Bone marrow (tissue), 2 donors: ENCODE results near the gene ENO3.

Experiments
- DNase-seq, 2 donors: peaks; one replicate each; lab custom pipeline; 2025; lab: John Stamatoyannopoulos, UW

ENO3 gene

DNA sequence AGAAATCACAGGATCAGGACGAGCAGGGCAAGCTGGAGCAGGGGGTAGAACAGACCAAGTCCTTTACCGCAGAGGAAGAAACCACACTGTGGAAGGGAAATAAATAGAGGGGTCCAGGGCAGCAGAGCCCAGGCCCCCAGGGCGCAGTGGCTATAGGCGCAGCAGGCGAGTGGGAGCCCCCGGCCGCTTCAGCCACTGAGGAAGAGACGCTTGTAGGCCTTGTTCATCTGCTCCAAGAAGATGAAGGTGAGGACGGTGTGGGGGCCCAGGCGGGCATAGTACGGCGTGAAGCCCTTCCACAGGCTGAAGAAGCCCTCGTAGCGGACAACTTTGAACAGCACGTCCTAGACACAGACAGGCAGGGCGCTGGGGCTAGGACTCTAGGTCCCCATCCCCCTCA, 13.4 kb upstream of the ENO3 start:
- DNase-seq = no peak

DNA sequence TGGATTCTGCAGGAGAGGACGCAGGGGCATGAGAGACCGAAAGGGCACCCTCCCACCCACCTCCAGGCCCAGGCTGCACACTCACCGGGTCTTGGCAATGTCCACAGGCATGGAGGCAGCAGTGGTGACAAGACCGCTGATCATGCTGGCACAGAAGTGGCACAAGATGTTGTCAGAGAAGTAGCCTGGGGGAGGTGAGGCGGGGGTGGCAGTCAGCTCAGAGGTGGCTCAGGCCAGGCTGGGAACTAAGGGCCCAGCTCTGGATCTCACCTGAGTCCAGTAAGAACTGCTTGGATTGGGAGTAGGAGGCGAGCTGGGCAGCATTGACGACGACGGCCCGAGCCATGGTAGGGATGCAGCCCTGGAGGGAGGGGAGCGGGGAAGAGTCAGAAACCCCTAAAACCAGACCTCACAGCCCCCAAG, 12.8 kb upstream of the ENO3 start:
- DNase-seq = no peak

DNA sequence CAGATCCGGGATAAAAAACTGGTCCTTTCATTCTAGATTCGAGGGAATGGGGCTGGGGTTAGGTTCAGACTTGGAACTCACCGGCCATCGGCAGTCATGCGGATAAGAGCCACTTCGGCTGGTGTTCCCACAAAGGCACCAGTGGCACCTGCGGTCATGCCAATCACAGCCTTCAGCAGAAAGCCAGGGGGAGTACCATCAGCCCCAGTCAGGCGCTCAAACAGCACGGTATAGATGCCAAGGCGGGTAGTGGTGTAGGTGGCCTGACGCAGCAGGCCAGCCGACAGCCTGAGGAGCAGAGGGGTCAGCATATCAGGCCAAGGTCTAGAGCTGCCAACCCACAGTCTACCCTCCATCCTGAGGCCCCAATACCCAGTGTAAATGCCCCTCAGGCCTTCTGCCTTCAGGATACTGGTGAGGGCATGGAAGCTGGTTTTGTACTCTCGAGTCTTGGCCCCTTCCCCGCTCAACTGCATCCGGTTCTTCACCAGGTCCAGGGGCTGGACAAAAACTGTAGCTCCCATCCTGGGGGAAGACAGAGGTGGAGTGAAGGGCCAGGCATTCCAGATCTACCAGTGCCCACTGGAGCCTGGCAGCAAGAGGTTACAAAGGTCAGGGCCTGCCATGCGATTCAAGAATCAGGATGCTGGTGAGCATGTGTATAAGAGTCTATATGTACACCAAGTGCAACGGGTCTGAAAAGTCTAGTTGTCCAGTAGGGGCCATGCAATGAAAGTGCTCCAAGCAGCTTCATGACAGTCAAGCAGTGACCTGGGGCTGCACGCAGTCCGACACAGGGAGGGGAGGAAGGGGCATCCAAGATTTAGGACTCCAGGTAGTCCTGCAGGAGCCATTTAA, 12.0 kb upstream of the ENO3 start:
- DNase-seq = no peak

DNA sequence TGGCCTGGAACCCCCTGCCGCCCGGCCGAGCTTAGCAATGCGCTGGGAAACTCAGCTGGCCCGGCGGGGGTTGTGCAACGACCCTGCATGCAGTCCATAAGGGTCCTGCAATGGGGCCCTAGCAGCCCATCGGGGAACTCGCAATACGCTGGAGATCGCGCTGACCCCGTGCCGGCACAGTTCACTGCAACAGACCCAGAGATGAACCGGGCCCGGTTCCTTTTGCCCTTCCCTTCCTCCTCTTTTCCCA, 11.4 kb upstream of the ENO3 start:
- DNase-seq = no peak

DNA sequence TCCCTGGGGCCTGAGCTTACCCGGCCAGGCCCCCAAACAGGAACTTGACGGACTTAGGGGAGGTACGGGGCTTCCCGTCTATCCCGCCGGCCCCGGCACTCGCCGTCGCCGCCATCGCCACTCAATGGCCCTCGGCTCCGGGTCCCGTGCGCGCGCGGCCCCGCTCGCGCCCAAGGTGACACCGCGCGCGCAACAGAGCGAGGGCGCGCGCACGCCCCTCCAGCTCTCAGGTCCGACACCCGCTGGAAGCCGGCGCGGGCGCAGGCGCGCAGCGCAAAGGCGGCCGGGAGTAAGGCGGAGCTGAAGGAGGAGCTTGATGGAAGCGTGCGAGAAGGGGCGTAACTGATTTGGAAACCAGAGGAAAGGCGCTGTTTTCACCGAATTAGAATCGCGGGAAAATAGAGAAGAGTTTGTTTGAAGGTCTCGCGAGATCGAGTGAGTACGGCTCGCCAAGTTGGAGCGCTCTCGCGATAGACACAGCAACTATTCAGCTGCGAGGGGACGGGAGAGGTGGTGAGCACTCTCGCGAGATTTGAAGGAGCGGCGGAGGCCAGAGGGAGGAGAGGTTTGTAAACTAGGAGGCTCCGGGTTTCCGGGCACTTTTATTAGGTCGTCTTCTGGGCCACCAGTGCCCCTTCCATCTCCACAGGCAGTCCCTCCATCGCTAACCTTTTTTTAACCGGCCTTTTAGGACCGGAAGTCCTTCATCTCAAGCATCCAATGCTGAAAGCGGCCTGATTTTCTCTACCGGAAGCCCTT, 10.9 kb upstream of the ENO3 start, which contains the start of the genes RNF167 and SLC25A11:
TSS of gene RNF167 (plus strand) at position 473 of the 759 bp plus-strand sequence. CDS start 642 bp downstream, outside the sequence.
TSS of gene SLC25A11 (minus strand) at position 251 of the 759 bp plus-strand sequence. CDS start at position 115, 136 bp downstream.
- peak; percentile 93 to 100 for DNase-seq

DNA sequence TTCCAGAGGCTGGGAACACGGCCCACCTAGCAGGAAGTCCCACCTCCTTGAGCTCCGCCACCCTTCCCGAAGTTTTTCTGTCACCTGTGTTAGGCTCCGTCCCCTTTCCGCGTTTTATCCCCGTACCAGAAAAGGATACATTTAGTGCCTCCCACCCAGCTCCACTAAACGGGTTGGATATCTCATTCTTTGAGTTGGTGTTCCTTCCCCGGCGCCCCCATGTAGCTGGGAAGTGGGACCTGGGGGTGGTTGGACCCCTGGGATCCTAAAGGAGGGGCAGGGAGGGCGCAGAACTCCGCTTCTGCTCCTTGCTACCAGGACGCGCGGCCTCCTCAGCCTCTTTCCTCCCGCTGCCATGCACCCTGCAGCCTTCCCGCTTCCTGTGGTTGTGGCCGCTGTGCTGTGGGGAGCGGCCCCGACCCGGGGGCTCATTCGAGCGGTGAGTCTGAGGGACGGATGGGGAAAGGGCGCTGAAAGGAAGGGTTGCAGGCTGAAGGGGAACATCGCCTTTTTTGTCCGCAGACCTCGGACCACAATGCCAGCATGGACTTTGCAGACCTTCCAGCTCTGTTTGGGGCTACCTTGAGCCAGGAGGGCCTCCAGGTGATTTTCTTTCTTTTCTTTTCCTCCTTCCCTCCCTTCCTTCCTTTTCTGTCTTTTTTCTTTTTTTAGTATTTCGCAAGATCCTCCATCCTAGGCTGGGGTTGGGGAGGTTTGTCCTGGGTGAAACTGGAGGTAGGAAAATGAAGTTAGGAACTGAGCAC, 10.2 kb upstream of the ENO3 start:
- DNase-seq = no peak

DNA sequence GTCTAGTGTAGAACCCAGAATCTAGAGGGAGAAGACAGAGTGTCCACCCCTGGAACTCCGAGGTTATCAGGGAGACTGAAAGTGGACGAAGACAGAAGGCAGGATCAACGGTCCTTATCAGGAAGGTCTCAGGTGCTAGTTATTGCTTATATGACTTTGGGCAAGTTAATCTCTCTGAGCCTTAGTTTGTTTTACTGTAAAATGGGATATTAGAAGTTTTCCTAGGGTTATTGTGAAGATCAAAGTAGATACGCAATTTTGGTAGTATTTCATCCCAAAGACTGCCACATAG, 9.7 kb upstream of the ENO3 start:
- DNase-seq = no peak

DNA sequence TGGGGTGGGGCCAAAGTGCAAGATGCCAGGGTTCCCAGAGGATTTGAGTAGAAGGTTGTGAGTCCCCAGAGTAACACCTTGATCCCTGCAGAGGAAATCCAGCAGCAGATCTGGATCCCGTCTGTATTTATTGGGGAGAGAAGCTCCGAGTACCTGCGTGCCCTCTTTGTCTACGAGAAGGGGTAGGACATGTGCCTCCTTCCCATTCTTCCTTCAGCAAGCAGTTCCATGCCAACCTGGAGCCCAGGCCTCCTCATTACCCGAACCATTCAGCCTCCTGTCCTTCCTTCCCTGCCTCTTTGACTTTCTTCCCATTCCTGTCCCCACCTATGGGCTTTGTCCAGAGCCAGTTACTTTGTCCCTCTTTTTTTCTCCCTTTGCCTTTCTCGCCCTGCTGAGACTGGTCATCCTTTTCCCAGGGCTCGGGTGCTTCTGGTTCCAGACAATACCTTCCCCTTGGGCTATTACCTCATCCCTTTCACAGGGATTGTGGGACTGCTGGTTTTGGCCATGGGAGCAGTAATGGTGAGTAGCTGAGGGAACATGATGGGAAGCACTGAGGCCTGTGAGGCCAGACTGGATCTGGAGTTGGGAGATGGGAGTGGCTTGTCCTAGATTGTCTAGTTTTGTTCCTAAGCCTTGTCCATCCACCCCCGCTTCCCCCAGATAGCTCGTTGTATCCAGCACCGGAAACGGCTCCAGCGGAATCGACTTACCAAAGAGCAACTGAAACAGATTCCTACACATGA, 8.0 kb upstream of the ENO3 start:
- DNase-seq = no peak

DNA sequence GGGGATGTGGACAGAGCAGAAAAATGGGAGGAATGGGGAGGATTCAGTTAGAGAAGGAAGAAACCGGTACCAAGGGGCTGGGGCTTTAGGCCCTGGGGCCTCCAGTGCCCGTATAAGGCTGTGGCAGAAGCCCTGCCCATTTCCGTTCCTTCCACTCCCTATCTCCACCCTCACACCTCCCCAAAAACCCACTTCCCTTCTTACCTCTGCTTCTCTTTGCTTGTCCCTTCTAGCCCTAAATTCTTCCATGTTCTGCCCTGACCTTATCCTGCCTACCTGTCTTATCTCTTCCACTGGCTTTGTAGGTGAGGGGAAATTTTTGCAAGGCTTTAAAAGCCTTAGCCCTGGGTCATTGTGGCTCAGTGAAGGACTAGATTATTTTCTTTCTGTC, 6.8 kb upstream of the ENO3 start:
- DNase-seq = peak in 1 of 2 donors; percentile 29

DNA sequence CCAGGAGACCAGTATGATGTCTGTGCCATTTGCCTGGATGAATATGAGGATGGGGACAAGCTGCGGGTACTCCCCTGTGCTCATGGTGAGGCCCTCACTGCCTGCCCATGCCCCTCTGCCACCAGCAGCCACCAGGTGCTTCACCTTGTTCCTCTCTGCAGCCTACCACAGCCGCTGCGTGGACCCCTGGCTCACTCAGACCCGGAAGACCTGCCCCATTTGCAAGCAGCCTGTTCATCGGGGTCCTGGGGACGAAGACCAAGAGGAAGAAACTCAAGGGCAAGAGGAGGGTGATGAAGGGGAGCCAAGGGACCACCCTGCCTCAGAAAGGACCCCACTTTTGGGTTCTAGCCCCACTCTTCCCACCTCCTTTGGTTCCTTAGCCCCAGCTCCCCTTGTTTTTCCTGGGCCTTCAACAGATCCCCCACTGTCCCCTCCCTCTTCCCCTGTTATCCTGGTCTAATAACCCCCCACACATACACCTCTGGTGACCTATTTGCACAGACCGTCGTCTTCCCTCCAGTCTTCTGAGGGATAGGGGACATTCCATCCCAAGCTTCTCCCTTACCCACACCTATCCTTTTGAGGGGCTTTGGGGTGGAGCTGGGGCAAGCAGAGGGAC, 6.3 kb upstream of the ENO3 start:
- DNase-seq = no peak

DNA sequence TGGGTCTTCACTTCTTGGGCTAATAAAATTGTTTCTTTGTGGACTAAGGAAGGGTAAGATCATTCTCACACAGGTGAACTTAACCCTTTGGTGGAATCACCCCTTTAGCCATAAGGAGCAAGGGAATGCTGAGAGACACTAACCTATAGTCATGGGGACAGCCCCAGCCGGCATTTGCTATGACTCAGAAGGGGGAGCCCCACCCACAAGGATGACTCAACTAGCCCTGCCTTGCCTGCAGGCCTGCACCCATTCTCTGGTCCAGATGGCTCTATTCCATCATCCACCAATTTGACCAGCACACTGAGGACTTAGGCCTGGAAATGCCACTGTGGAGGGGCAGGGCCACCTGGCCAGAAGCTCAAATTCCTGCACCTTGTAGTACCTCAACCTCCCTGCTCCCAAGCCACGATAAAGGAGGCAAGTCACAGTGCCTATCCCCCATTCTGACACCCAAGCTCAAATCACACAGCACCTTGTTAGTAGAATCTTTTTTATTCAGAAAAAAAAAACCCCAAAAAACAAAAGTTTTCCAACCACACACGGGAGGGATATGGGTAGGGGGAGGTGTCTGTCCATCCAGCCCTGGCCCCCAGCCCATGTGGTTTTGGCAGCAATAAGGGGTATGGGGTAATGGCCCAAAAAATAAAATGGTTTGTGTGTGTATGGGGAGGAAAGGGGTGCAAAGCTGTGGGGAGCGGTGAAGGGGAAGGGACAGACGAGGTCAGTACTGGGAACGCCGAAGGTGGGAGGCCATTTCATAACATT, 5.6 kb upstream of the ENO3 start:
- peak; percentile 41 to 46 for DNase-seq

DNA sequence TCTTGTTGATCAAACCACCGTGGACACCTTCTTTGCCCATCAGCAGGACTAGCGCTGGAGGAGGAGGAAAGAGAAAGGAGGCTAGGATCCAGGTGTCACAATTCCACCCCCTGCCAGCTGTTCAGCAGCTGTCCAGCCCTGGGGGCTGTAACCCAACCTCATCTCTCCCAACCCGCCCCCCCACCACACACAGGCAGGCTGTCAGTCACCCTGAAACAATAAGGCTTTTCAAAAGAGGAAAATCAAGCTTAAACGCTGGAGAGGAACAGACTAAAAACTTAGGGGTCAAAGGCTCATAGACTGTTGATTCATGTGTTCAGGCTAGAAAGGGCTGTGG, 5.0 kb upstream of the ENO3 start:
- DNase-seq = no peak

DNA sequence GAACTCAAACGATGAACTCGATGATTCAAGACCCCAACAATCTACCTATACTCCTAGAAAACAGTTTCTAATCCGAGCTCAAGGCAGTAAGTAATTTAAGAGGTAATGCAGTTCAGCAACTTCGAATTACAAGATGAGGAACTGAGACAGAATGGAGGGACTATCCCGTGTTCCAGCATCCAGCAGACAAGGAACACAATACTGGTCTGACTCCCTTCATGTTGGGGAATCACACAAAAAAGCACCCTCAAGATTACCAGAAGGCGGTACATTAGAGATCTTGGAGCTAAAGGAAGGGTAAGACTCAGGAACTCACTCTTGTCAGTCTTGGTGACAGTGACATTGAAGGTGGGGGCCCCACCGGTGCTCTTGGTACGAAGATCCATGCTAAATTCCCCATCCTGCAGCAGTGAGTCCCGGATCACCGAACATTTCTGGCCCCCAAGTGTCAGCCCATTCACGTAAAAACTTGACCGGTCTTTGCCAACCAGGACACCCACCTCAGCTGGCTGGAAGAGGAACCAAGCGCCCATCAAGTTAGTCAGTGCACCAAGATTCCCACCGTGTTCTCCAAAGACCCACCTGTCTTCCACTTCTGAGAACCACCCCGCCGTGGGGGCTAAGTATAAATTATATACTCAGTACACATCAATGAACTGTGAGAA, 4.5 kb upstream of the ENO3 start:
- no peak for DNase-seq

DNA sequence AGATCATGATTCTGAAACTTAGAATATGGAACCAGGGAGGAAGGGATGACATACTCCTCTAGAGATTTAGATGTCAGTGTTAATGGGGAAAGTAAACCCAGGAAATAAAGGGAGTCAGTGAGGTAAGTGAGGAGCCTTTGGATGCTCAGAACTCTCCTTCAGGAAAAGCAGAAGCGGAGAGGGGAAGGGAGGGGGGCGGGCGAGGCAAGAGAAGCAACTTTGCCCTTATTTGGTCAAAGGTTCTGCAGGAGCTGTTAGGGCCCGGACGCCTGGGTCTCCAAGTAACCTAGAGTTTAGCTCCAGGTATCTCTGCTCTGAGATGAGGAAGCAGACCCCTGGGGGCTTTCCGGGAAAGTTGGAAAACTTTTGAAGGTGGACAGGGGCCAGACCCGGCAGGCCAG, 3.9 kb upstream of the ENO3 start:
- DNase-seq = no peak

DNA sequence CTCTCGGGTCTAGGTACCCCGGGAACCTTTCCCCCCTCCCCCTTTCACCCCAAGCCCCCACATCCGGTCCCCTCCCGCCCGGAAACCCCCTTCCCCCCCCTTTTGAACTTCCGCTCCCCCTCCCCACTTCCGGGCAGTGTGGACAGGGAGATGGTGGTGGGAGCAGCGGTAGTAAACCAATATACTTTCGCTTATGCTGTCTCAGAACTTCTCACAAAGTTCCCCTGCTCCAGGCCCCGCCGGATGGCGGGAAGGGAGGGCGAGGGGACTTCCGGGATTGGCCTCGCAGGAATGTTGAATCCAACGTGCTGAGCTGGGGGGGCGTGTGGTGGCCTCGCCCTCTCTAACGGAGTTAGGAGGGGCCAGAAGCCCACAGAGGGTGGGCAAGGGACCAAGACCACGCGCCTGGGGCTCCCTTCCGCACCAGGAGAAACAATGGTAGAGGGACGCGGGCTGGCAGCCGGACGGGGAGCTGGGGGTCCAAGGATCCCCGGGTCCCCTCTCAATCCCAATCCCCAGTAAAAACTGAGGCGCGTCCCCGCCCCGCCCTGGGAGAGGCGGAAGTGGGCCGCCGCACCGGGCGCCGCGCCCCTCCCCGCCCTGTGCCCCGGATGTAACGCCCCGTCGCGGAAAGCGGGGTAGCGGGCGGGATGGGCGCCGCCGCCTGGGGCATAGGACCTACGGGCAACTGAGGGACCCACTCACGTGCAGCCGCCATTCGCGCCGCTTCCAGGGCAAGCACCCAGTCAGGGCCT, 3.3 kb upstream of the ENO3 start:
- DNase-seq = peak in 1 of 2 donors; percentile 62

DNA sequence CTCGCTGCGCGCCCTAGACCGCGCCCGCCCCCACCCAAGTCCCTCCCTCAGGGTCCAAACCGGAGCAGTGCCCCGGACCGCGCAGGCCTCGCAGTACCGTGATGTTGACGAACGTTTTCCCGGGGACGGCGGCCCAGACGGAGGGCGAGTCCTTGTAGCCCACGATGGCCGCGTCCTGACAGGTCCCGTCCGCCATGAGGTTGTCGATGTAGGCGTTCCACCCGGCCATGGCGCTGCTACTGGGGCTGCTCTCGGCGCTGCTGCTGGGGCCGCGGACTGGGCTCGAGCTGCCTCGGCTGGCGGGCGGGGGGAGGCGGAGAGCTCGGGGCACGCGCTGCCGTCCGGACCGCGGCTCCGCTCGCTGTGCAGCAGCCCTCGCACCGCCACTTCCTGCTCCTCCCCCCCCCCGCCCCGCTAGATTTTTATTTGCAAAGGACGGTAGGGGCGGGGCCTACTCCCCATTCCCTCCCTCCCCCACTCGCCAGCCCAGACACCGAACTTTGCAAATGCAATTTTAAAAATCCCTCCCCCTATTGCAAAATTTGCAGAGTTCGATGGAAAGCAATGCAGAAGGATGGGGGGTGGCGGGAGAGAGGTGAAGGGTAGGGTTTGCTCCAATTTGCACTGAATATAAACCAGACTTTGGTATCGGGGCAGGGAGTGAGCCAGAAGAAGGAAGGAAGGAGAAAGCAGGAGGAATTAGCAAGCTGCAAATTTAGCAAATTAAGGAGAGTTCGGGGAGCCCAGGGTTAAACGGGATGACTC, 2.6 kb upstream of the ENO3 start, which contains the start of gene PFN1:
TSS of gene PFN1 (minus strand) at position 365 of the 765 bp plus-strand sequence. CDS start at position 229, 136 bp downstream.
- peak; percentile 84 to 94 for DNase-seq

DNA sequence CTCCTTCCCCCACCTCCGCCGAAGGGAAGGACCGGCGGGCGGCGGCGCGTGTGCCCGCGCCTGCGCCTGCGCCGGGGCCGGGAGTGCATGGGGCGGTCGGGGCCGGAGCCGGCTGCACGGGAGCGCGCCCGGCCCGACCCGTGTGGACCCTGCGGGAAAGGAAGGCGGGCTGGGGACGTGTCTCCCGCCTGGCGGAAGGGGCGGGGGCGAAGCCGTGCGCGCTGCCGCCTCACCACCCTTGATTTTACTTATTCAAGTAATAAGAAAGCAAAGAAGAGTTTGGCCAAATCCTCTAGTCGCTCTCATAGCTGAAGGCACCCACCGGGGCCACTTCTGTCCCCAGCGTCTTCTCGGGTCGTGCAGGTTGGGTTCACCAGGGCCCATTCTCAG, 2.0 kb upstream of the ENO3 start:
- peak in 1 of 2 donors; percentile 56 for DNase-seq

DNA sequence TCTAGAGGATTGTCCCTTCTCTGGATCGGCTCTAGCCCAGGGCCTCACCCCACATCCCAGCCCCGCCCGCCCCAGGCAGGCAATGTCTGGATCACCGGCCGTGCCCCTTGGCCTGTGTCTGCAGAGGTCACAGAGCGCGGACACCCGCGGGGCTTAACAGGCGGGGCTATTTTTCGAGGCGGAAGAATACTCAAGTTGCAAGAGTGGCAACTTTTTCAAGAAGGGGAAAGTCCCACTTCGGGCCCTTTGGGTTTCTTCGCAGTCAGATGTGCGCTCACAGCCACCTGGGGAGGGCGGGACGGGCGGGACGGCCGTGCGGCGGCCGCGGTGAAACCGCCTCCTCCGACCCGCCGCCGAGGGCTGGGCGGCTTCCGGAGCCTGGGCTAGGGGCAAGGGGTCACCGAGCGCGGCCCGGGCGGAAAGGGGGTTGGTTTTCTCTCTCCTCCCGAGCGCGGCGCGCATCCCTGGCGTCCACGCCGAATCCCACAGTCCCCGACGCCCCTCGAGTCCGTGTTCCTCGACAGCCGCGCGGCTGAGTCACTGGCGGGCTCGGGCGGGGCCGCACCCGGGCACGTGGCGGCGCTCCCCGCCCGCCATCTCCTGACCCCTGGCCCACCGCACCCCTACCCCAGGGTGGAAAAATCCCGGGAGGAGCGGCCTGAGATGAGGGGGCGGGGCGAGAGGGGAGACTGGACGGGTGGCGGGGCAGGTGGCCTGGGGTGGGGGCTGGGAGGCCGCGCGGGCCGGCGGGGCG, 1.4 kb upstream of the ENO3 start:
- peak; percentile 29 to 88 for DNase-seq
